GM21576 (cell line): ENCODE measurements around the gene LRMDA.

Source experiments
- ATAC-seq: cut with Tn5 transposase; IDR thresholded peaks from one replicate; pipeline ENCODE4 v1.9.1; 2021; ENCODE audit warnings: mild to moderate bottlenecking, moderate library complexity; ENCODE audit not compliant: unreplicated experiment

The LRMDA gene

GRCh38 chr10:76002262-76002854 is 570.9 kb downstream of the LRMDA start:
- no peak for ATAC-seq

- no peak for ATAC-seq
Measured at GRCh38 chr10:76007667-76008181, 576.3 kb downstream of the LRMDA start.

- no peak for ATAC-seq
Measured at GRCh38 chr10:76009531-76009930, 578.1 kb downstream of the LRMDA start.

GRCh38 chr10:76010703-76011102 is 579.3 kb downstream of the LRMDA start:
- no peak for ATAC-seq

- ATAC-seq = no peak
Measured at GRCh38 chr10:76012716-76013327, 581.4 kb downstream of the LRMDA start.

GRCh38 chr10:76015245-76015644 is 583.8 kb downstream of the LRMDA start:
- ATAC-seq = no peak

GRCh38 chr10:76017026-76017732 is 585.8 kb downstream of the LRMDA start:
- no peak for ATAC-seq

- ATAC-seq = no peak
Measured at GRCh38 chr10:76017733-76018433, 586.5 kb downstream of the LRMDA start.

- no peak for ATAC-seq
Measured at GRCh38 chr10:76020630-76021029, 589.2 kb downstream of the LRMDA start.

GRCh38 chr10:76021398-76021797 is 590.0 kb downstream of the LRMDA start:
- no peak for ATAC-seq

- ATAC-seq = no peak
Measured at GRCh38 chr10:76022366-76022765, 590.9 kb downstream of the LRMDA start.

- ATAC-seq = no peak
Measured at GRCh38 chr10:76023007-76023406, 591.6 kb downstream of the LRMDA start.

GRCh38 chr10:76024460-76025123 is 593.2 kb downstream of the LRMDA start:
- ATAC-seq = no peak

- ATAC-seq = no peak
Measured at GRCh38 chr10:76025124-76025477, 593.7 kb downstream of the LRMDA start.

- no peak for ATAC-seq
Measured at GRCh38 chr10:76026176-76026771, 594.9 kb downstream of the LRMDA start.

GRCh38 chr10:76026905-76027304 is 595.5 kb downstream of the LRMDA start:
- ATAC-seq = no peak

GRCh38 chr10:76029782-76030181 is 598.4 kb downstream of the LRMDA start:
- ATAC-seq = no peak

GRCh38 chr10:76031099-76031498 is 599.7 kb downstream of the LRMDA start:
- ATAC-seq = no peak

- ATAC-seq = no peak
Measured at GRCh38 chr10:76031769-76032699, 600.6 kb downstream of the LRMDA start.

GRCh38 chr10:76032700-76033039 is 601.2 kb downstream of the LRMDA start:
- ATAC-seq = no peak
